HepG2 (cell line): ENCODE data around the gene ARF6. TPM values are rescaled to one million over a fixed set of nuclear protein-coding genes. Genes with fewer than 3 reads are reported as not detected.

ENCODE experiments used
- ATAC-seq: fragments of 200-7000 bp; cut with Tn5 transposase; 3 replicates; pipeline ENCODE4 v1.9.1; 2020; ENCODE audit warnings: mild to moderate bottlenecking, moderate library complexity
- BruUV-seq: library from RNA; stranded (reverse); fragments of 400-500 nt; replicated peaks from 2 replicates; lab custom pipeline; 2021; lab: Mats Ljungman, UMichigan
- CTCF ChIA-PET: fragments of 300-600 bp; formaldehyde crosslinking; extraction: SDS; loops from one replicate; lab custom pipeline; 2021; ENCODE audit warnings: low total read pairs, inconsistent platforms, low intra/inter-chr PET ratio; lab: Yijun Ruan, JAX
- POLR2A ChIA-PET: fragments of 350-600 bp; sonication (Branson Sonifier 250); formaldehyde crosslinking; loops from one replicate; lab custom pipeline; 2020; ENCODE audit warnings: antibody characterized with exemption, inconsistent platforms; lab: Yijun Ruan, JAX
- DNase-seq: peaks from one replicate; pipeline ENCODE4 v3.0.0-alpha.2; 2015; ENCODE audit warnings: low spot score
- FAIRE-seq: peaks from 3 replicates; lab custom pipeline; 2011; peaks lifted over from hg19 to GRCh38; lab: Jason Lieb, UNC
- H2AFZ ChIP-seq: one replicate; pipeline ENCODE4 v1.6.1; 2011; ENCODE audit warnings: low read length, inconsistent platforms
- H3K27ac ChIP-seq: fragments of 300-600 bp; 3 replicates; pipeline ENCODE4 v1.8.0; 2011; ENCODE audit warnings: mixed run types, mild to moderate bottlenecking, mixed read lengths, low read length, inconsistent platforms; ENCODE audit not compliant: insufficient read depth; ENCODE audit errors: extremely low read length
- H3K27me3 ChIP-seq, 2 experiments: fragments of 200-600 bp in 1 of 2; 2 replicates in 1 of 2; 3 replicates in 1 of 2; pipeline versions ENCODE4 v1.6.0 to v1.8.0; 2011; ENCODE audit warnings: low read length in 2 of 2, mild to moderate bottlenecking in 2 of 2, moderate library complexity in 2 of 2, inconsistent platforms in 1 of 2; ENCODE audit not compliant: insufficient read depth in 2 of 2, control insufficient read depth in 1 of 2
- H3K36me3 ChIP-seq, 2 experiments: fragments of 200-600 bp in 1 of 2; replicated peaks in 1 of 2; 2 replicates in 1 of 2; 3 replicates in 1 of 2; pipeline versions ENCODE4 v1.5.1 to v1.8.0; 2011; ENCODE audit warnings: low read length in 2 of 2, inconsistent platforms in 1 of 2; ENCODE audit not compliant: insufficient read depth in 2 of 2, control insufficient read depth in 1 of 2
- H3K4me1 ChIP-seq: 2 replicates; pipeline ENCODE4 v1.5.1; 2012; ENCODE audit warnings: low read length, inconsistent platforms; ENCODE audit not compliant: insufficient read depth
- H3K4me2 ChIP-seq: 2 replicates; pipeline ENCODE4 v1.6.0; 2011; ENCODE audit warnings: low read depth, low read length, inconsistent platforms
- H3K4me3 ChIP-seq, 3 experiments: fragments of 200-600 bp in 1 of 3; sonication (generic), shearing (Covaris generic) in 1 of 3; replicated peaks in 1 of 3; 2 replicates each; pipeline ENCODE4 v1.5.1; 2011 to 2016; ENCODE audit warnings: low read length in 3 of 3, inconsistent platforms in 2 of 3, low read depth in 2 of 3, mild to moderate bottlenecking in 2 of 3, control low read depth in 1 of 3, mixed read lengths in 1 of 3; ENCODE audit not compliant: insufficient read depth in 1 of 3
- H3K79me2 ChIP-seq: one replicate; pipeline ENCODE4 v1.6.1; 2011; ENCODE audit warnings: low read length, inconsistent platforms; ENCODE audit not compliant: insufficient read depth
- H3K9ac ChIP-seq: 2 replicates; pipeline ENCODE4 v1.6.0; 2011; ENCODE audit warnings: mild to moderate bottlenecking, low read depth, low read length, inconsistent platforms; ENCODE audit not compliant: insufficient read depth
- H3K9me3 ChIP-seq: 2 replicates; pipeline ENCODE4 v1.5.1; 2012; ENCODE audit warnings: mild to moderate bottlenecking, low read length
- H4K20me1 ChIP-seq: 2 replicates; pipeline ENCODE4 v1.6.0; 2011; ENCODE audit warnings: inconsistent platforms, mild to moderate bottlenecking, low read length, moderate library complexity; ENCODE audit not compliant: insufficient read depth
- IKZF4 ChIP-seq: sonication (generic); formaldehyde crosslinking; IDR thresholded peaks from 2 replicates; pipeline ENCODE4 v1.5.1; 2020; ENCODE audit warnings: borderline replicate concordance, mild to moderate bottlenecking, low read depth, missing genetic modification reagents; ENCODE audit errors: not compliant biosample characterization
- IRX3 ChIP-seq: sonication (generic); formaldehyde crosslinking; IDR thresholded peaks from 2 replicates; pipeline ENCODE4 v1.8.1; 2023; ENCODE audit warnings: mild to moderate bottlenecking, low read depth, missing genetic modification reagents, borderline replicate concordance
- JARID2 ChIP-seq: sonication (generic); formaldehyde crosslinking; IDR thresholded peaks from 2 replicates; pipeline ENCODE4 v1.8.1; 2023; ENCODE audit warnings: missing genetic modification reagents, inconsistent platforms; ENCODE audit not compliant: insufficient replicate concordance
- MAFG ChIP-seq: sonication (generic); formaldehyde crosslinking; IDR thresholded peaks from 2 replicates; pipeline ENCODE4 v1.5.1; 2020; ENCODE audit warnings: mild to moderate bottlenecking, missing genetic modification reagents
- MLLT10 ChIP-seq: sonication (generic); formaldehyde crosslinking; IDR thresholded peaks from 2 replicates; pipeline ENCODE4 v1.4.0; 2020; ENCODE audit warnings: missing genetic modification reagents
- NPAS2 ChIP-seq: sonication (generic); formaldehyde crosslinking; IDR thresholded peaks from 2 replicates; pipeline ENCODE4 v1.8.0; 2022; ENCODE audit warnings: mild to moderate bottlenecking, missing genetic modification reagents, borderline replicate concordance
- POLR2A ChIP-seq, 2 experiments: IDR thresholded peaks; 2 replicates each; pipeline ENCODE4 v1.6.1; 2011; ENCODE audit warnings: low read depth in 2 of 2, low read length in 2 of 2, mild to moderate bottlenecking in 1 of 2, moderate library complexity in 1 of 2; ENCODE audit not compliant: insufficient read depth in 1 of 2
- POLR2G ChIP-seq: fragments of 200-400 bp; formaldehyde crosslinking; IDR thresholded peaks from 2 replicates; pipeline ENCODE4 v1.6.1; 2018; ENCODE audit warnings: mild to moderate bottlenecking, low read depth, low read length, moderate library complexity
- RCOR2 ChIP-seq: IDR thresholded peaks from 2 replicates; pipeline ENCODE4 v1.6.1; 2016; ENCODE audit warnings: missing biosample characterization, missing genetic modification reagents
- SAFB2 ChIP-seq: sonication (generic); formaldehyde crosslinking; IDR thresholded peaks from 2 replicates; pipeline ENCODE4 v1.5.1; 2020; ENCODE audit warnings: missing genetic modification reagents, low read depth, mild to moderate bottlenecking, borderline replicate concordance
- SUZ12 ChIP-seq: fragments of 150-350 bp; IDR thresholded peaks from 2 replicates; pipeline ENCODE4 v1.6.1; 2014; ENCODE audit warnings: low read depth, low read length
- ZMYM4 ChIP-seq: sonication (generic); formaldehyde crosslinking; IDR thresholded peaks from 2 replicates; pipeline ENCODE4 v1.8.1; 2023; ENCODE audit warnings: mild to moderate bottlenecking, missing genetic modification reagents
- ZNF274 ChIP-seq: sonication (generic); formaldehyde crosslinking; IDR thresholded peaks from 2 replicates; pipeline ENCODE4 v1.5.1; 2020; ENCODE audit warnings: mild to moderate bottlenecking, missing genetic modification reagents
- ZNF44 ChIP-seq: sonication (generic); formaldehyde crosslinking; IDR thresholded peaks from 2 replicates; pipeline ENCODE4 v1.5.1; 2020; ENCODE audit warnings: mild to moderate bottlenecking, missing genetic modification reagents
- ZNF766 ChIP-seq: sonication (generic); formaldehyde crosslinking; IDR thresholded peaks from 2 replicates; pipeline ENCODE4 v1.5.0; 2020; ENCODE audit warnings: missing genetic modification reagents, borderline replicate concordance
- ZSCAN20 ChIP-seq: sonication (generic); formaldehyde crosslinking; IDR thresholded peaks from 2 replicates; pipeline ENCODE4 v1.4.0; 2020; ENCODE audit warnings: missing genetic modification reagents, mild to moderate bottlenecking, borderline replicate concordance
- WGBS: methylation state at CpG from one replicate; pipeline ENCODE4 v1.1.6; 2017; ENCODE audit warnings: low lambda C conversion rate; 5-methylcytosine and 5-hydroxymethylcytosine counted together
- in situ Hi-C: cut with HindIII; loops from 2 replicates; pipeline ENCODE4 v1.10.0; 2017; ENCODE audit warnings: low pct_unique_long_range_greater_than_20kb; ENCODE audit not compliant: extremely low pct_ligation_motif_present
- intact Hi-C: fragments of 100-400 bp; cut with micrococcal nuclease; formaldehyde crosslinking; loops from one replicate; pipeline ENCODE4 v1.10.0; 2022; ENCODE audit not compliant: unreplicated experiment
- polyA plus RNA-seq, 8 experiments: library from polyadenylated mRNA; depleted of rRNA in 3 of 8; stranded (reverse) in 7 of 8; unstranded in 1 of 8; fragments of >200 nt; fragmentation: Illumina TruSeq in 4 of 8; extraction: Trizol in 4 of 8; gene quantifications; 2 replicates each; pipeline versions ENCODE4 v1.2.1 to v1.2.3, GENCODE V29; 2011 to 2016; ENCODE audit warnings: low read depth in 4 of 8, missing spikeins in 1 of 8, mixed read lengths in 1 of 8; ENCODE audit not compliant: insufficient read depth in 1 of 8
- total RNA-seq, 5 experiments: library from RNA; depleted of rRNA; stranded (reverse); fragments of >200 nt; fragmentation: Illumina TruSeq; extraction: Trizol; gene quantifications; 2 replicates each; pipeline ENCODE4 v1.2.3, GENCODE V29; 2016; ENCODE audit warnings: low read depth in 1 of 5
- TF ChIP-seq, protein P1 (sequence below): sonication (generic); formaldehyde crosslinking; IDR thresholded peaks from 2 replicates; pipeline ENCODE4 v1.5.0; 2020; ENCODE audit warnings: missing genetic modification reagents

ARF6 gene
- total and polyA plus RNA-seq, 2 of the 13 experiments (the other 11 are each of a cell fraction or from before 2014, with no cell fraction given): 12.7 to 31.9 TPM

- H3K9ac ChIP-seq: no peak overlapping the region
- no peak for DNase-seq
- peaks cover 45% of the 10 kb centered on the region for H3K79me2 ChIP-seq
- 79% methylated on average over 2 of the region's 2 CpGs for WGBS
- intact Hi-C loops: loop anchor here (5.0 kb wide), 1 partner anchor 69 kb away; no protein-coding TSS in a partner anchor
- H3K9me3 ChIP-seq: no peaks in the 10 kb centered on the region
- TF ChIP-seq ZNF766 (CRISPR knock-in tag) (no peak), POLR2G (no peak), MAFG (CRISPR knock-in tag) (no peak), IKZF4 (CRISPR knock-in tag) (no peak), MLLT10 (CRISPR knock-in tag) (no peak), RCOR2 (no peak), SUZ12 (no peak), ZMYM4 (CRISPR knock-in tag) (no peak)
- POLR2A ChIA-PET: no interaction called here
- in situ Hi-C loops: no loop called here
- H4K20me1 ChIP-seq: peaks cover 27% of the 10 kb centered on the region
- no peak overlapping the region for H3K4me3 ChIP-seq
- CTCF ChIA-PET: no interaction called here
- no peaks in the 10 kb centered on the region; a peak in 2 of 5 replicates for H3K36me3 ChIP-seq
- H2AFZ ChIP-seq: no peak overlapping the region
- BruUV-seq: no TSS peak
- peaks cover 41% of the 10 kb centered on the region for H3K4me1 ChIP-seq
- no peak for FAIRE-seq
- no peaks in the 10 kb centered on the region for H3K27me3 ChIP-seq
- no peak for ATAC-seq
- H3K27ac ChIP-seq: no peak overlapping the region
- 0 out of 2 replicates have a peak overlapping the region, but pooled peaks have one; percentile 20 for H3K4me2 ChIP-seq
Measured at GRCh38 chr14:49898485-49898884, 5.6 kb downstream of the ARF6 start.

DNA sequence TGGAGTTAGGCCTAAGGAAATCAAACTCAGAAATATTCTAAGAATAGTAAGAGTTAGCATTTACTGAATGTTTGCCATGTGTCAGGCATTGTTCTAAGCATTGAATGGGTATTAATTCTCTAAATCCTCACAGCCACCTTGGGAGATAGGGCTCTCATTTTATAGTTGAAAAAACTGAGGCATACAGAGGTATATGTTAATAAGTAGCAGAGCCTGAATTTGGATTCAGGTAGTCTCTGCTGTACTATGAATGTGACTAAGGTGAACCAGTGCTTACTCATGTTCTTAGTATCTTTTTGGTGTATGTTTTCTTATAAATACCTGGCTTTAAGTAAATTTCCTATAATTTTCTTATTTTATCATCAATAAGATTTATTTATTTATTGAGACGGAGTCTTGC is 8.1 kb downstream of the ARF6 start:
- POLR2A ChIA-PET: no interaction called here
- WGBS: 100% methylated on average over 1 of the region's 1 CpG
- Histone ChIP-seq H3K9ac (no peak overlapping the region), H3K4me3 (no peak overlapping the region), H3K4me1 (peaks cover 37% of the 10 kb centered on the region), H4K20me1 (peaks cover 2% of the 10 kb centered on the region; the same call in 1 of the 2 replicates), H3K27me3 (no peaks in the 10 kb centered on the region), H3K4me2 (no peak overlapping the region), H3K27ac (no peak overlapping the region), H3K79me2 (peaks cover 20% of the 10 kb centered on the region), H2AFZ (no peak overlapping the region), H3K36me3 (no peaks in the 10 kb centered on the region), H3K9me3 (no peaks in the 10 kb centered on the region)
- FAIRE-seq (no peak), DNase-seq (no peak), ATAC-seq (no peak)
- intact Hi-C loops: no loop called here
- in situ Hi-C loops: no loop called here
- BruUV-seq: no TSS peak
- CTCF ChIA-PET: no interaction called here
- TF ChIP-seq ZNF44: no peak
- TF ChIP-seq, protein P1, sequence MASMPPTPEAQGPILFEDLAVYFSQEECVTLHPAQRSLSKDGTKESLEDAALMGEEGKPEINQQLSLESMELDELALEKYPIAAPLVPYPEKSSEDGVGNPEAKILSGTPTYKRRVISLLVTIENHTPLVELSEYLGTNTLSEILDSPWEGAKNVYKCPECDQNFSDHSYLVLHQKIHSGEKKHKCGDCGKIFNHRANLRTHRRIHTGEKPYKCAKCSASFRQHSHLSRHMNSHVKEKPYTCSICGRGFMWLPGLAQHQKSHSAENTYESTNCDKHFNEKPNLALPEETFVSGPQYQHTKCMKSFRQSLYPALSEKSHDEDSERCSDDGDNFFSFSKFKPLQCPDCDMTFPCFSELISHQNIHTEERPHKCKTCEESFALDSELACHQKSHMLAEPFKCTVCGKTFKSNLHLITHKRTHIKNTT: no peak
- no peak for TF ChIP-seq IRX3 (CRISPR knock-in tag)
- TF ChIP-seq JARID2 (CRISPR knock-in tag): no peak
- no peak for TF ChIP-seq ZSCAN20 (CRISPR knock-in tag)
- no peak for TF ChIP-seq NPAS2 (CRISPR knock-in tag)
- TF ChIP-seq POLR2A (IDR thresholded peaks at IDR 0.05; ENCODE audit: insufficient read depth in 1 of 2, low read depth in 2 of 2, low read length in 2 of 2): no peak
- no peak for TF ChIP-seq ZNF274 (CRISPR knock-in tag)
- TF ChIP-seq SAFB2 (CRISPR knock-in tag): no peak
